GM18870 (cell line): ENCODE results near the gene SSBP2.

Experiments
- ATAC-seq: cut with Tn5 transposase; IDR thresholded peaks from one replicate; pipeline ENCODE4 v1.9.1; 2021; ENCODE audit warnings: moderate library complexity; ENCODE audit not compliant: unreplicated experiment

The SSBP2 gene

DNA sequence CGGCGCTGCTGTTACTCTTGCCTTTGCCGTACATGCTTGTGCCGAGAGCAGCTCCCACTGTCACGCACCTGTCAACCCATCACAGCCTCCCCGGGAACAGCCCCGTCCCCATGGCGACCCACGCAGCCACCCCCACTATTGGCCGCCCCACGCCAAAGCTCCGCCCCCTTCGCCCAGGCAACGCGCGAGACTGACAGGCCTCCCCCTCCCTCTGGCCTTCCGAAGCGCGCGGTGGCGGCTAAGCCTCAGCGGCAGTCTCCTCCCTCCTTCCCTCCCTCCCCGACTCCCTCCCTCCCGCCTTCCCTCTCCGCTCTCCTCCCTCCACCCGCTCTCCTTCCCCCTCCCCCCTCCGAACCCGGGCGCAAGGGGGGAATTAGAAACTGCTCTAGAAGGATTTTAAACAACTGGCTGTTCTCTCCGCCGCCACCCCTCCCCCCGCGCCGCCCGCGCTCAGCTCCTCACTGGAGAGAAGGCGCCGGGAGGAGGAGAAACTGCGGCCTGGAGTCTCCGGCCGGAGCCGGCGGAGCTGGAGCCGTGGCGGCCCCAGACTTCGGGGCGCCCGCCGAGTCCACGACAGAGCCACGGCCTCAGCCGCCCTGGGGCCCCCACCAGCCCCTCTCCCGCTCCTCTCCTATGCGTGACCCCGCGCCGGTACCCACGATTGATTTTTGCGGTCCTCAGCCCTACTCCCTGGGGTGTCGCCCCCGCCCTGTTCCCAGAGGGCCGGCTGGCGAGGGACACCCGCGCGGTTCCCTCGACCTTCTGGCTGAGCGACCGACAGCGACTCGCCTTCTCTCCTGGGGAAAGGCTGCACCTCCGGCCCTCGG is at the start of gene SSBP2:
TSS of gene SSBP2 (minus strand) at position 89 of the 827 bp plus-strand sequence. CDS start at position 34, 55 bp downstream.
- peak; percentile 72 for ATAC-seq

DNA sequence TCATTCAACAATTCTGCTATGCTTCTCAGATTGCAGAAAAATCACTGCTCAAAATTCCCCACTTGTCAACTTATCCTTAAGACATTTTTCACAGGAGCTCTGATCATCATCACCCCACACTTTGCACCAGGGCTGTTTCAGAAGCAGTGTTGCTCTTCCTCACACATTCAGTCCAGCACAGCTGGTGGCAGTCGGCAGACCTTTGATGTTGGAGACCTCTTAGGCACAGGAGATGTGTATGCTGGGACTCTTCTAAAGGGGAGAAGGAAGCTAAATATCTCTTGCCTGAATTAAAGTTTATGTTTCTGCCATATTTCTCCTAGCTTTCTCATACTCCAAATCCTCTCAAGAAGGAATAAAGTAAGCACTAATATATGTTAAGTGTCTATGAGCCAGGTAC is 44.8 kb upstream of the SSBP2 start:
- ATAC-seq = no peak

DNA sequence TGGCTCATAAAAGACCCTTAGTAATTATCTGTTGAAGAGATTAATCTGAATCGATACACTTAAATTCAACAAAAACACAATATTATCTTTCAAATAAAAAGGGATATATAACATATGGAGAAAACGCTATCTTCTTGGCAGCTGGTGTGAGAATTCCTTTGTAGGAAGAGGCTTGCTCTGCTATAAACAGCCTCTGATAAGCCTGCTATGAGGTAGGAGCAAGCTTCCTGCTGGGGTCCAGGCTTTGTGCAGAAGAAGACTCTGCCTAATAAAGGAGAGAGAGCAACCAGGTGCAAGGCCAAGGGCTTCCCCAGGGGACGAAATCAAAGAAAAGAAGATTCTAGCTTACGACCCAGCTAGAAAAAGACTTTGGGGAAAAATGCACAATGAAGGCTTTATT is 43.3 kb upstream of the SSBP2 start:
- ATAC-seq = no peak

DNA sequence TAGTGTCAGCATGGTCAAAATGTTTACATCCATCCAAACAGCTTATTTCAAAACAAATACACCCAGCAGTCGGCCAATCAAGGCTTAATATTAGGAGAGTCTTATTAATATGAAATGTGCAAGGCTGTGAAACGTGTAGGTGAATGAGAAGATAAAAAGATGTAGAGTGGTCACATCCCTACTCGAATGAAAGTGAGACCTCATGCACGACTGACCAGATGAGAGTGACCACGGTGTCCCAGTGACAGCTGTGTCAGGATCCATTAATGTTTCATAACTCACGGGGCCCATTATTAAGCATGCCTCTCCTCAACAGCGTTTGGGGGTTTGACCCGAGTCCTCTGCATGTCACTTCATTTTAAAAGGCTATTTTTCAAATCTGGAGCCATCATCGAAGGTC is 39.4 kb upstream of the SSBP2 start:
- ATAC-seq = no peak

DNA sequence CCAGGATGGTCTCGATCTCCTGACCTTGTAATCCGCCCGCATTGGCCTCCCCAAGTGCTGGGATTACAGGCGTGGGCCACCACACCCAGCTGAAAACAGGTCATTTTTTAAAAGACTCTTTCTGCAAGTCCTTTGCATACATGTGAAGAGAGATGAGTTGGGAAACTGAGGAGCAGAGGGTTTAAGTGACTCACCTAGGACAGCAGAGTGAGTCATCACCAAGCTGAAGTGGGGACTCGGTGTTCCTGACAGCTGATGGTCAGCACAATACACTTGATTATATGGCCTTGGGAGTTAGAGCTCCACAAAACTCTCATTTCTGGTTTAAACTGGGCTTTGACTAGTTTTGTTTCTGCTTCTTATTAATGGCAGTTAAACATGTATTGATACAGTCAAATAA is 38.1 kb upstream of the SSBP2 start:
- ATAC-seq = no peak

DNA sequence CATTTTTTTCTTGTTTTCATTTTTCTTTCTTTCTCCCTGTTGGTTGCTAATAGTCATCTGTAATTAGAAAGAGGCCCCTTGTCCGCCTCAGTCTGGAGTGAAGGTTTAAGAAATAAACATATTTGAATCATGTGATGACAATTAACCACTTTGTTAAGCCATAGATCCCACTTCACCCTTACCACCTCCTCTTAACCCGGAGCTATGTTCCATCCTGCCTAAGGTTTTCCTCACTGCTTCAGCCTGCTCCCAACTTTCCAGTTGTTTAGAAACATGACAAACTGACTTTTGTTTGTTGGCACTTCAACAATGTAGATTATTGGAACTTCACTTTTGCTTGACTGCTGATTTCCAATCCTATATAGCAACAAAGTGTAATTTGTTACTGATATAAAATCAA is 37.4 kb upstream of the SSBP2 start:
- ATAC-seq = no peak

DNA sequence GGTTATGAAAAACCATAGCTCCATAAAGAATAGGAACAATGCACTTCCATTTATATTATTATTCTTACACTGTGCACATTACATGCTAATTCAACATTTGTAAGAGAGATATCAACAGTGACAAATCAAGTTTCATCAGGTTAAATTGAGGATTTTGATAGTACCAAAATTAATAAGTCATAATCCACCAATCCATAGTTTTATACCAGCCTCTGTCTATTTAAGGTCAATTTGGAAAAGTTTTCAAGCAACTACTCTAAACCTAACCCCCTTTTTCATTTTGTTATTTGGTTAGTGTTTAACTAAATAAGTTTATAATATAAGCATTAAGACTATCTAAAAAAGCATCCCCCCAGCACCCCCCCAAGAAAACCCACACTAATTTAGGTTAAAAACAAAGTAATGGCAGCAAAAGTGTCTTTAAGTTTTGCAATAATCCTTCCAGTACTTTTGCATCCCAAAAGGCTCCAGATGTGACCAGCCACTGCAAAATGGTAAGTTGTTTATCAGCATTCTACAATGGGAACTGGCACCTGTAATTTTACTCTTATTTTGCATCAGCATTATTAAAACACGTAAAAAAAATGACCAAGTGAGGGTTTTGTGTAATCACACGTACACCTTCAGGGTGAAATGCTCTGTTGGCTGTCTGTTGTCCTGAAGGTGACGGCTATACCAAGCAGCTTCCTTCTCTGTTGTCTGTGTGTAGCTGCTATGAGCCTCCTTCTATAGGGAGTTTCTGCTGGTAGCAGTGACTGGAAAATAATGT is 36.8 kb upstream of the SSBP2 start:
- no peak for ATAC-seq

DNA sequence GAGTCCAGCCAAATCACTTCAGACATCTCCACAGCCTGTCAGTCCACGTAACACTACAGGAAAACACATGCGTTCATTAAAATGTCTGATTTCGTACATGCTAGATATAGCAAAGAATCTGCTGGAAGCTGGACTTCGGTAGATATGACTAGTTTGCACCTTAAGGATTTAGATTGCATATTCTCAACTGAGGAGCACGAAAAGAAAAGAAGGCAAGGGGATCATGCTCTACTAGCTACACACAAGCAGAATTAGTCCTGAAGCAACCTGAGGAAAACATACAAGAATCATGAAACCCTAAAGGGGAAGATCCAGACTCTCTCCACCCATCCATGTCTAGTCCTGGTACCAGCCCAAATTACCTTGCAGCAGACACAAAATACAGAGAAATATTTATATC is 36.1 kb upstream of the SSBP2 start:
- ATAC-seq = no peak

DNA sequence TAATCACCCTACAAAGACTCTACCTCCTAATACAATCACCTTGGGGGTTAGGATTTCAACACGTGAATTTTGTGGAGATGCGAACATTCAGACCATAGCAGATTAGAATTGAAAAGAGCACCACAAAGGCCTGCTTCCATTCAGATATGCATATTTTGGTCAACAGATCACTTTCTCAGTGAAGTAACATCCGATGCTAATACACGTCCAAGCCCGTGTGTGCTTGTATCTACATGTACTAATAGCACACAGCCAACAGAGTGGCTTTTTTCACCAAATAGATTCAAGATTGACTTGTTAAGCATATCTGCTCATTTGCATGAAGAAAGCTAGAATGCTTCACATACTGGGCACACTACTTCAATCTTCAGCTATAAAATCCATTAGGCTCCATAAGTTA is 35.6 kb upstream of the SSBP2 start:
- no peak for ATAC-seq

DNA sequence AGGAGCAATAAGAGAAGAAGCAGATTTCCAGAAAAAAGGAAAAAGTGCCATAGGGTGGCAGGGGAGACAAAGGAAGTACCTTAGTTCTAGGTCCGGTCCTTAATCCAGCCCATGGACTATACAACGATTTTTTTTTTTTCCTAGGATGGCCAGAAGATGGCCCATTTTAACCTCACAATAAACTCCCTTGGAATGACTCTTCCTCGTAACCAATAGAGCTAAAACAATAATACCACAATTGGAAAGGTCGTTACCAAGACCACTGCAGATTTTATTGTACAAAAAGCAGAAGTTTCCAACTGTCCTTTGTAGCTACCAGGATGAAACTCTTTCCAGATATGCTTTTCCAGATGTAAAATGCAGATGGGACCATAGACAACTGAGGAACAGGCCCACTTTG is 34.4 kb upstream of the SSBP2 start:
- no peak for ATAC-seq

DNA sequence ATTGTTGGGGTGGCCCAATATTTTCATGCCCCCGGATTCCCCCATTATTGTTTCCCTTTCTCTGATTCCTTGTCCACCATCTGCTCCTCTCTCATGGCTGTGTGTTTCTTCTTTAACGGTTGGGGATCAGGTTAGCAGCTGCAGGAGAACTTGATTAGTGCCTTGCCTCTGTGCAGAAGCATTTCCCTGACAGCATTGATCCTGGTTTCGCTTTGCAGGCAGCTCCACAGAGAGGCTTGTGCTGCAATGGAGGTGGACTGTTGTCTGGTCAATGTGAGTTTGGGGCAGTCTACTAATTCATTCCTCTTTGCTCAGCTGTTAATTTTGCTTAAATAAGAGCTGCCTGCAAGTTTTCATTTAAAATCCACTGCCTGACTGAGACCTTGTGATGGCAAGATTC is 32.5 kb upstream of the SSBP2 start:
- ATAC-seq = no peak

DNA sequence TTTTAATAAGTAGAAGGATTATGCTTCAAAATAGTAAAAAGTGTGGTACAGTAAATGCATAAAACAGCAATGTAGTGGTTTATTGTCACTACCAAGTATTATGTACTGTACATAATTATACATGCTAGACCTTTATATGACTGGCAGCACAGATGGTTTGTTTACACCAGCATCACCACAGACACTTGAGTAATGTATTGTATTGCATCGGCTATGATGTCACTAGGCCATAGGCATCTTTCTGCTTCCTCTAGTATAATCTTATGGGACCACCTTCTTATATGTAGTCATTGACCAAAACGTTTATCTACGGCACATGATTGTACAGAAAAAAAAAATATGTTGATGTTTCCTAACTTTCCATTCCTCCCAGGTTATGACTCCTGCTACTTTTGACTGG is 31.9 kb upstream of the SSBP2 start:
- ATAC-seq = no peak

DNA sequence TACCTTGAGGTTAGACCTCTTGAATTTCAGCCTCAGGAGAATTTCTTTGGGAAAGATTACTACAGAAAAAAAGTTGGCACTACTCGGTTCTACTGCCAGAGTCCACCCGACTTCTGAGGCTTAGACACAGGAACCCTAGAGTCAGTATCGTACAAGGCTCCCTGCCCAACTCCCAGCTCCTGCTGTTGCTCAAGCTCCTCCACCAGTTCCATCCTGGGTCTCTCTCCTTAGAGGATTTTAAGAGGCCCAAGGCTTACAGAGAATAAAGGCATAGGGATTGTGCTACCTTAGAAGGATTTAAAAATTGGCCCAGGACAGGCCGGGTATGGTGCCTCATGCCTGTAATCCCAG is 29.0 kb upstream of the SSBP2 start:
- no peak for ATAC-seq

DNA sequence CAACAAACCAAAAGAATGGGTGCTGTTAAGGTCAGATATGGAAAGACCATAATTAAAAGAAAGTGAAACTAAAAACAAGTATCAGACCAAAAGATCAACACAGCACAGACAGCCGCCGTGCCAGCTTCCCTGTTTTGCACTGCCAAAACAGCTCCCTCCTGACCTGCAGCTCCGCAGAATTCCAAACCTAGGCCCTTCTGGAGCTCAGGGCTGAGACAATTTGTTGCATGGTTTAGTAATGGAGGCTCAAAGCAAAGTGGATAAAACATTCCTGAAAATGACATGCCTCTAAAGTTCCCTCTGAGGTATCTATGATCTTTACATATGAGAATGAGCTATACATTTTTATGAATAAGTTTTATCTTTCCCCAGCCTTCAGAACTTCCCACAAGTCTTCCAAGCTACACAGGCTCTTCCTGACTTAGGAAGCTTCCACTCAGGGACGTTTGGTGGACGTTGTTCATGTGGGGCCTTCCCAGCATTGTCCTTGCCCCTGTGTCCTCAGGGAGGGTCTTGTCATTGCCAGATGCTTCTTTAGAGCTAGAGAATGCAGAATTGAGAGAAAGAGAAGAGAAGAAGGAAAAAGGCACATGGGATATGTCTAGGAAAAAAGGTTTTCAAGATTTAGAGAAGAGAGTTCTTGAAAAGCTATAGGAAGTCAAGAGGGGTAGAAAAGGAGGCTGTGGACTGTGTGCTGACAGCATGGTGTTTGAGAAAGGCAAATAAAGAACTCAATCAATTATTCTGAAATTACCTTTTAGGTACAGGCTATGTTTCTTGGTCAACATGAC is 28.4 kb upstream of the SSBP2 start:
- peak; percentile 88 for ATAC-seq

DNA sequence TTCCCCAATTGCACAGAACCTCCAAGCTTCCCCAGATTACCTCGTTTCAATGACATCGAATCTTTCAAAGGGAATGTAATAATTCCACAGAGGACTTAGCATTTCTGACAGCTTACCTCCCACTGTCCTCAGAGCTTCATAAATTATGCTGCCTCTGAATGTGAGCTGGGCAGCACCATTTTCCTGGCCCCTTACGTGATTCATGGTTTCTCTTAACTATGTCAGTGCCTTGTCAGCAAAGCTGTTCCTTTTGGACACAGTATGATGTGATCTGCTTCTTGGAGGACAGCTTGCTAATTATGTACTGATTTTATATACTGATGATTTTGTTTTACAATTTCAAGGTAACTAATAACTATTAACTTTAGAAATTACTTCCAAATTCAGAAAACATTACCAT is 27.7 kb upstream of the SSBP2 start:
- no peak for ATAC-seq

DNA sequence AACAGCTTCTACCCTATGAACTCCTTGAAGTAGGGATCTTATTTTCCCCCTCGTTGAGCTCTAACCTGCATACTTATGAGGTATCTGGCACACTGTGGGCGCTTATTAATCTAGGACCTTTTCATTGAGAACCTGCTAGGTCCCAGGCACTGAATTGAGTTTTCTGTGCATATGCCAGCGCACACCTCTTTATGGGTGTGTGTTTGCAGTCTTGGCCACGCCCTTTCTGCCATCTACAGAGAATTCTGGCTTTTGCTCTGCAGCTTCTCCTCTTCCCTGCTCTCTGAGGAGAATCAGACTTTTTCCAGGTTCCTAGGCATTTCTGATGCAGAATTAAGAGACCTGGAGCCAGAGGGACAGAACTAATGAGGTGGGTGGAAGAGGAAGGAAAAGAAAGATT is 25.4 kb upstream of the SSBP2 start:
- ATAC-seq = no peak

DNA sequence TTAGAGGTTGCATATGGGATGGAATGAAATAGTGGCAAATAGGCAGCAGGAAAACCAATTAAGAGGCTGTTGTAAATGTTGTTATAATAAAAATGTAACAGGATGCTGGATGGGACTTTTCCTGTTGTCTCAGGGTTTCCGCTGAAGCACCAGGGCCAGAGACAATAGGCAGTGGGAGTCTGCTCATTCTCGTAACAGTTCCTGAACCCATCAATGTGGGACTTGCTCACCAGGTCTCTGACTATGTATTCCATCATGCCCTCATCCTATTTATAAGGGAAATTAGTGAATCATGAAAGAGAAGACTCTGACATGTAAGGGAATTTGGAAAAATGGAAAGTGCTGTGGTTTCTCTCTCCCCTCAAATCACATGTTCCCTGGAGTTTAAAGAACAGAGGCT is 23.5 kb upstream of the SSBP2 start:
- no peak for ATAC-seq

DNA sequence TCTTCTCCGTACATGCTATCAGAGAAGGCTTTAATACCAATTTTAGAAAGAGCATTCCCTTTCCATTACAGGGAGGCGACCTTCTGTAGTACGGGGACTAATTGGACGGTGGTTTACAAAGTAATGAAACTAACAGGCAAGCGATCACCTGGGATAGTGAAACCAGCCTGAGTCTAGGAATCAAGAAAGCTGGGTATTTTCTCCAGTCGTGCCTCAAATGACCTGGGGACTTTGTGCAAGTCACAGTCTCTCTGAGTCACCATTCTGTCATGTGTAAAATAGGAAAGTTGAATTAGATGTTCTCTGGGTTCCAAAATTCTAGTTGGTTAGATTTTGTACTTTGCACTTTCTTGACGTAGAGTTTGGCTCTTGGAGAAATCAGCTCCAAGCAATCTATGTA is 22.7 kb upstream of the SSBP2 start:
- no peak for ATAC-seq

DNA sequence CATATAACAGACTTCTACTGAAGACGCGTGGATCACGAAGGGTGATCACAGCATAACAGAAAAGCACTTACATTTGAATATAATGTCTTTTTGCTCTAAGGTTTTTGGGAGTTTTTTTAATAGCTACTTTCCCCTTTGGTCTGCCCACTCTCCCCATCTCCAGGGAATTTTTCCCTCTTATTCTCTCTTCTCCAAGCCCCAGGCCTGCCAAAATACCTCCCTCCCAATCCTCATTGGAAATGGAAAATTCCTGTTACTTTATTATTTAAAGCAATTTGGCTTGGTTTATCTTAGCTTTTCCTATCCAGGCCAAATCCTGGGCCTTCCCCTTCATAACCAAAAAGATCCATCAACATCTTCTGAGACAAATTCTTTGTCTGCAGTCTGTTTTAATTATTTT is 22.3 kb upstream of the SSBP2 start:
- ATAC-seq = no peak

DNA sequence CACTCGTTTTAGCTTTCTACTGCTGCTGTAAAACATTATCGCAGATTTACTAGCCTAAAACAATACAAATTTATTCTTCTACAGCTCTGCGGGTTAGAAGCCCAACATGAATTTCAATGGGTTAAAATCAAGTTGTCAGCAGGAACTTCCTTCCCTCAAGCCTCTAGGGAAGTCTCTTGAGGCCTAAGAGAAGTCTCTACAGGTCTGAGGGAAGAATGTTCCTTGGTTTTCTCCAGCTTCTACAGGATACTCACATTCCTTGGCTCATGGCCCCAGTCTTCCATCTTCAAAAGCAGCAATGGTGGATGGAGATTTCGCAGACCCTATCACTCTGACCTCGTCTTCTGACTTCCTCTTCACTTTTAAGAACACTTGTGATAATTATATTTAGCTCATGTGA is 21.6 kb upstream of the SSBP2 start:
- no peak for ATAC-seq

DNA sequence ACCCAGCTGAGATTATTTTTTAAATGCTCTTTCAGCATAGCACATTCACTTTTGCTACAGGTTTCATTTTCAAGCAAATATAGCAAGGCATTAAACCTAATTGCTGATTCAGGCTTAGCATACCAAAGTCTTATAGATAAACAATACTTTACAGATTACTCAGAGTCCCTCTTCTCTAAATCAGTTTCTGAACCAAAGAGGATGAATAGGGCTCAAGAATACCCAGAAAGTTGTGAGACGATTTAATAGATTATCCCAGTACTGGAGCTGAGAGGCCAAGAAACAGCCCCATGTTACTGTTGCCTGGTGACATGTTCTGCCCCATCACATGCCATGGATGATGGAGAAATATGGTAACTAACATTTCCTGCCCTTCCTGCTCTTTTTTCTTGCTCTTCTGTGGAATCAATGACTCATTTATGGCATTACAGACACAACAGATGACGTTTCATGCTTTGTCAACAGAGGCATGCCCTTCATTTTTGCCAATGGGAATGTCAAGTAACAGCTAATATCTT is 18.1 kb upstream of the SSBP2 start:
- ATAC-seq = no peak

DNA sequence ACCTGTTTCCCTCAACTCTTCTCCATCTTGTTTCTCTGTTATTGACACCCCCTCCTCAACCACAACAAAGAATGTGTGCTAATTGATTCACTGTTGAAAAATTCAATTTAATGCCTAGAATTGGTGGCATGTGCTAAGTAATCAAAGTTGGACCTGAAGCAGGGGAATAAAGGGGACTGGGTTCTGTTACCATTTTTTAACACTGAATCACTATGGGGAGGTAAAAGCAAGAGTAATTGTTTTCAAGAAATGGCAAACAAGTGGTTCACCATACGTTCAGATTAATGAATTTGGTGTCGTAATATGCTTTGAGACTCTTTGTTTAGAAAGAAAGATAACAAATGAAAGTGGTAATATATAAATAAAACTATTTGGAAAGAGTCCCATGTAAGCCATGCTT is 17.0 kb upstream of the SSBP2 start:
- ATAC-seq = no peak
